SK-N-SH treated with all-trans-retinoic acid at 6 μM for 48 hours (cell line): ENCODE results near the gene GPER1.

Experiments
- ARNTL ChIP-seq: fragments of 450-650 bp; formaldehyde crosslinking; IDR thresholded peaks from 2 replicates; pipeline ENCODE4 v1.5.0; 2020; ENCODE audit warnings: low read depth, mild to moderate bottlenecking, moderate library complexity, borderline replicate concordance
- PATZ1 ChIP-seq: fragments of 250-450 bp; sonication (Bioruptor Pico); IDR thresholded peaks from 2 replicates; pipeline ENCODE4 v1.8.0; 2020; ENCODE audit warnings: mild to moderate bottlenecking, moderate library complexity, borderline replicate concordance
- PPARA ChIP-seq: fragments of 250-450 bp; sonication (Bioruptor Pico); IDR thresholded peaks from 2 replicates; pipeline ENCODE4 v1.5.0; 2020; ENCODE audit warnings: mild to moderate bottlenecking, borderline replicate concordance
- SNAI2 ChIP-seq: fragments of 250-450 bp; sonication (Bioruptor Pico); IDR thresholded peaks from 2 replicates; pipeline ENCODE4 v1.5.0; 2020; ENCODE audit warnings: mild to moderate bottlenecking, moderate library complexity
- ZFP30 ChIP-seq: fragments of 450-650 bp; formaldehyde crosslinking; IDR thresholded peaks from 2 replicates; pipeline ENCODE4 v1.5.0; 2022; ENCODE audit warnings: mild to moderate bottlenecking, moderate library complexity

- TF ChIP-seq SNAI2: no peak
- no peak for TF ChIP-seq ARNTL (CRISPR knock-in tag)
- TF ChIP-seq PATZ1 (CRISPR knock-in tag): no peak
- TF ChIP-seq PPARA (CRISPR knock-in tag): no peak
- TF ChIP-seq ZFP30 (CRISPR knock-in tag): no peak
Observed at GRCh38 chr7:1058821-1059199, 29.1 kb upstream of the GPER1 start.
